Hypothalamus (tissue), 51 donors: ENCODE measurements around the gene EXOSC2.

ENCODE experiments used
- DNase-seq, 51 donors: peaks; one replicate each; lab custom pipeline; 2025; lab: John Stamatoyannopoulos, UW

EXOSC2 gene

GRCh38 chr9:130732136-130732535, 38.6 kb downstream of the EXOSC2 start:
- no peak for DNase-seq

- DNase-seq, result no peak
These were observed 39.2 kb downstream of the EXOSC2 start for GRCh38 chr9:130732793-130733221.

GRCh38 chr9:130735566-130735965, 42.0 kb downstream of the EXOSC2 start:
- no peak for DNase-seq

GRCh38 chr9:130736834-130737233, 43.3 kb downstream of the EXOSC2 start:
- no peak for DNase-seq

- DNase-seq, result no peak
These were observed 44.7 kb downstream of the EXOSC2 start for GRCh38 chr9:130738281-130738680.

- no peak for DNase-seq
These were observed 45.5 kb downstream of the EXOSC2 start for GRCh38 chr9:130739081-130739480.

GRCh38 chr9:130740218-130741023, 46.8 kb downstream of the EXOSC2 start:
- no peak for DNase-seq

- no peak for DNase-seq
These were observed 47.4 kb downstream of the EXOSC2 start for GRCh38 chr9:130741024-130741305.

- no peak for DNase-seq
These were observed 48.4 kb downstream of the EXOSC2 start for GRCh38 chr9:130741831-130742449.

GRCh38 chr9:130743656-130744055, 50.1 kb downstream of the EXOSC2 start:
- no peak for DNase-seq

- DNase-seq, result no peak
These were observed 51.7 kb downstream of the EXOSC2 start for GRCh38 chr9:130745210-130745800.

GRCh38 chr9:130745829-130746228, 52.2 kb downstream of the EXOSC2 start:
- no peak for DNase-seq

- DNase-seq, result no peak
These were observed 53.0 kb downstream of the EXOSC2 start for GRCh38 chr9:130746434-130747212.

GRCh38 chr9:130751631-130752355, 58.2 kb downstream of the EXOSC2 start:
- DNase-seq, result no peak
